Effector memory CD8-positive, alpha-beta T cell (primary cell): ENCODE measurements around the gene ARHGEF2.

Source experiments
- ATAC-seq: fragments of 150-1000 bp; cut with Tn5 transposase; replicated peaks from 2 replicates; pipeline ENCODE4 v1.10.0; 2021; ENCODE audit warnings: mild to moderate bottlenecking, moderate library complexity
- DNase-seq, 3 experiments: peaks; one replicate each; pipeline ENCODE4 v3.0.0; 2021
- H3K27ac Mint-ChIP-seq, 2 donors: one replicate each; pipeline ENCODE4 v1.8.0; 2022; ENCODE audit warnings: mild to moderate bottlenecking in 2 of 2, mixed read lengths in 2 of 2, moderate library complexity in 2 of 2
- H3K27me3 Mint-ChIP-seq, 2 donors: one replicate each; pipeline ENCODE4 v1.8.0; 2022; ENCODE audit warnings: mixed read lengths in 2 of 2
- H3K36me3 Mint-ChIP-seq: one replicate; pipeline ENCODE4 v1.8.0; 2022; ENCODE audit warnings: mild to moderate bottlenecking, moderate library complexity, mixed read lengths; ENCODE audit not compliant: insufficient read depth
- H3K4me1 Mint-ChIP-seq, 2 donors: one replicate each; pipeline ENCODE4 v1.8.0; 2022; ENCODE audit warnings: low read depth in 2 of 2, mixed read lengths in 2 of 2
- H3K4me3 Mint-ChIP-seq, 2 donors: one replicate each; pipeline ENCODE4 v1.8.0; 2022; ENCODE audit warnings: mild to moderate bottlenecking in 2 of 2, mixed read lengths in 2 of 2, moderate library complexity in 2 of 2
- H3K9me3 Mint-ChIP-seq, 2 donors: one replicate each; pipeline ENCODE4 v1.8.0; 2022; ENCODE audit warnings: mixed read lengths in 2 of 2

The ARHGEF2 gene

GRCh38 chr1:155920717-155921116 is 57.6 kb downstream of the ARHGEF2 start:
- Mint-ChIP-seq H3K4me1 (peaks cover 0 to 7% of the 10 kb centered on the region in 2 donors), H3K27ac (no peak overlapping the region), H3K4me3 (no peak overlapping the region), H3K9me3 (no peaks in the 10 kb centered on the region), H3K36me3 (peaks cover 98% of the 10 kb centered on the region), H3K27me3 (no peaks in the 10 kb centered on the region)
- DNase-seq (no peak), ATAC-seq (no peak)

- peaks cover 98% of the 10 kb centered on the region for H3K36me3 Mint-ChIP-seq
Measured at GRCh38 chr1:155919801-155920200, 58.5 kb downstream of the ARHGEF2 start.

GRCh38 chr1:155918660-155919059 is 59.7 kb downstream of the ARHGEF2 start:
- Mint-ChIP-seq H3K4me3 (no peak overlapping the region), H3K36me3 (peaks cover 98% of the 10 kb centered on the region), H3K4me1 (peaks cover 0 to 7% of the 10 kb centered on the region in 2 donors), H3K9me3 (no peaks in the 10 kb centered on the region), H3K27ac (peak overlapping the region in 1 of 2 donors; percentile 16), H3K27me3 (no peaks in the 10 kb centered on the region)
- DNase-seq (no peak), ATAC-seq (no peak)

More at GRCh38 chr1:155919801-155920200, 58.5 kb downstream of the ARHGEF2 start:
- Mint-ChIP-seq H3K27ac (no peak overlapping the region), H3K4me3 (no peak overlapping the region), H3K9me3 (no peaks in the 10 kb centered on the region), H3K27me3 (no peaks in the 10 kb centered on the region), H3K4me1 (peaks cover 0 to 7% of the 10 kb centered on the region in 2 donors)
- DNase-seq (no peak), ATAC-seq (no peak)

GRCh38 chr1:155913969-155914757 is 64.2 kb downstream of the ARHGEF2 start:
- H3K36me3 Mint-ChIP-seq: peaks cover 92% of the 10 kb centered on the region
- peak overlapping the region; percentile 1 to 29 for H3K27ac Mint-ChIP-seq

DNA sequence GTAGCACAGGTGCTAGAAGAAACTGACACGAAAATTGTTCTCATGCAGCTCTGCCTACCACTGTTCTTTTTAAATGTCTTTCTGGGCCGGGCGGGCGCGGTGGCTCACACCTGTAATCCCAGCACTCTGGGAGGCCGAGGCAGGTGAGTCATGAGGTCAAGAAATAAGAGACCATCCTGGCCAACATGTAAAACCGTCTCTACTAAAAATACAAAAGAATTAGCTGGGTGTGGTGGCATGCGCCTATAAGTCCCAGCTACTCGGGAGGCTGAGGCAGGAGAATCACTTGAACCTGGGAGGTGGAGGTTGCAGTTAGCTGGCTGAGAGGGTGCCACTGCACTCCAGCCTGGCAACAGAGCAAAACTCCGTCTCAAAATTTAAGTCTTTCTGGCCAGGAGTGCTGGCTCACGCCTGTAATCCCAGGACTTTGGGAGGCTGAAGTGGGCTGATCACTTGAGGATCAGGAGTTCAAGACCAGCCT is 66.3 kb downstream of the ARHGEF2 start:
- H3K4me3 Mint-ChIP-seq: peak overlapping the region; percentile 89 to 96
- H3K4me1 Mint-ChIP-seq: peaks cover 12 to 15% of the 10 kb centered on the region in 2 donors
- no peak for DNase-seq
- H3K36me3 Mint-ChIP-seq: peaks cover 92% of the 10 kb centered on the region
- no peak for ATAC-seq
- no peaks in the 10 kb centered on the region for H3K9me3 Mint-ChIP-seq
- peak overlapping the region; percentile 96 to 98 for H3K27ac Mint-ChIP-seq
- no peaks in the 10 kb centered on the region for H3K27me3 Mint-ChIP-seq

More at GRCh38 chr1:155913969-155914757, 64.2 kb downstream of the ARHGEF2 start:
- H3K9me3 Mint-ChIP-seq: no peaks in the 10 kb centered on the region
- ATAC-seq (no peak), DNase-seq (no peak)
- no peak overlapping the region for H3K4me3 Mint-ChIP-seq
- peaks cover 12 to 15% of the 10 kb centered on the region in 2 donors for H3K4me1 Mint-ChIP-seq
- H3K27me3 Mint-ChIP-seq: no peaks in the 10 kb centered on the region

DNA sequence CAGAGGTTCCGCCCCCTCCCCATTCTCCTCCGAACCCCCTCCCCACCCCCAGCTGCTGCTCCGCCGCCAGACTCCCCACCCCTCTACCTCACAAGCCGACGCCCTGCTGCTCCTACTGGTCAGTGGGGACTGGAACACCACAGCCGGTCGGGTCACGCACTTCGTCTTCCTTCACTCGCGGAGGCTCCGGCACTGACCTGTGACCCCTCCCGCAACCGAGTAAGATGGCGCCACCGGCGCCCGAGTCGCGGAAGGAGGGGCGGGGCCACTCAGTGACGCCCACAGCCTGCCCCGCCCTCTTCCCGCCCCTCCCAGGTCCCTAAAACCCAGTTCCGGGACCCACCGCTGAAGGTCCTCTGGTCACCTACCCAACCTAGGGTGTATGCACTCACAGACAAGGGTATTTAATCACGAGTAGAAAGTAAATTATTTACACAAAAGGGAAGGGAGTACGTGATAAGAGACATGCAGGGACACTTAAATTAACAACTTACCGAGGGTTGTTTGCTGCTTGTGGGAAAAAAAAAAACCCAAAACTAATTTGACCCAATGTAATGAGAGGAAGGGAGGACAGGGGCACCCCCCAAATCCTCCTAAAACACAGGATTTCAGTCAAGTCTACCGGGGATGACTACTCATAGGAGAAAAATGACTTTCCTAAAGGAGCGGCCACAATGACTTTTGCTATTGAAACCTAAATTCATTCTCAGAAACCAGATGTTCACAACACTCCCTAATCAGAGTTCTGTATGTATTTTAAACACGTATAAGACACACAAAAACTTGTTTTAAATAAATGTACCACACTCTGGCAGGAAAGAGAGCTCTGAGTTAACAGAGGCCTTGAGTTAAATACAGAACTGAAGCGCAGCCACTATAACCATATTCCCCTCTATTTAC is 66.9 kb downstream of the ARHGEF2 start, which contains the start of gene RIT1:
RIT1 (minus strand) TSS at position 194 of the 900 bp plus-strand sequence. CDS start 588 bp downstream, outside the sequence.
- Mint-ChIP-seq H3K9me3 (no peaks in the 10 kb centered on the region), H3K36me3 (peaks cover 92% of the 10 kb centered on the region), H3K4me3 (peak within 1 kb of the TSS; percentile 89 to 96), H3K27me3 (no peaks in the 10 kb centered on the region), H3K4me1 (peaks cover 12 to 15% of the 10 kb centered on the region in 2 donors), H3K27ac (peak within 1 kb of the TSS; percentile 96 to 98)
- peak; percentile 97 for ATAC-seq
- peak; percentile 72 to 75 (median 73) for DNase-seq

GRCh38 chr1:155910621-155911121 is 67.7 kb downstream of the ARHGEF2 start:
- no peaks in the 10 kb centered on the region for H3K27me3 Mint-ChIP-seq
- H3K4me3 Mint-ChIP-seq: peak overlapping the region; percentile 89 to 96
- no peaks in the 10 kb centered on the region for H3K9me3 Mint-ChIP-seq
- DNase-seq (peak in 1 of 3 experiments; percentile 12), ATAC-seq (peak; percentile 47)
- peaks cover 92% of the 10 kb centered on the region for H3K36me3 Mint-ChIP-seq
- peak overlapping the region; percentile 96 to 98 for H3K27ac Mint-ChIP-seq
- peaks cover 12 to 15% of the 10 kb centered on the region in 2 donors for H3K4me1 Mint-ChIP-seq

DNA sequence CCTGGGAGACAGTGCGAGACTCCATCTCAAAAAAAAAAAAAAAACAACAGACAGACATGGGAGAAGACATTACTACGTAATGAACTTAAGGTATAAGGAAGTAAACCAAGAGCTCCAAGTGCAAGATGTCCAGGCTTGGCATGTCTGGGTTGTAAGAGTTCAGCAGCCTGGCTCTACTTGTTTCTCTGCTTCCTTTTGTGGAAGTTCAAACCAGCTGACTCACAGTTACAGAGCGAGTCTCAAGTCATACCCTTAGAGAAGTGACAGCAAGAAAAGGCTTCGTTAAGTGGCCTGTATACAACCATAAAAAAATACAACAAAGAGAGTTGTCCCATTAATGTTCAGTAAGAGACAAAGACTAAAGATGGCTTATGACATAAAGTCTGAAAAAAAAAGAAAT is 68.5 kb downstream of the ARHGEF2 start:
- Mint-ChIP-seq H3K4me3 (peak overlapping the region; percentile 89 to 96), H3K9me3 (no peaks in the 10 kb centered on the region), H3K36me3 (peaks cover 90% of the 10 kb centered on the region)

DNA sequence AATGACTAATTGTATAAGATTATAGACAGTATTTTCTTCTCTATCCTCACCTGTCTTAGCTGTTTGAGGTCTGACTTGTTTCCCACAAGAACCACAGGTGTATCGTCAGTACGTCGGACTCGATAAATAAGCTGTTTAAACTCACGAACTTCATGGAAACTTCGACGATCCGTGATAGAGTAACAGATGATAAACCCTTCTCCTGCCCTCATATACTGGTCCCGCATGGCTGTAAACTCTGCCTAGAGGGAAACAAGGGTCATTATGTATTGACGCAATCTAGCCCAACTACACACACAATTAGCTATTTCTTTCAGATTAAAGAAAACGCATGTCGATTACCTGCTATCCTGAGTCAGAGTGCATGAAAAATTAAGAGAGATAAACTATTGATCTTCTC is 74.1 kb downstream of the ARHGEF2 start:
- Mint-ChIP-seq H3K4me3 (no peak overlapping the region), H3K27me3 (no peaks in the 10 kb centered on the region), H3K36me3 (peaks cover 97% of the 10 kb centered on the region), H3K4me1 (peaks cover 0 to 6% of the 10 kb centered on the region in 2 donors), H3K27ac (no peak overlapping the region), H3K9me3 (no peaks in the 10 kb centered on the region)
- ATAC-seq (no peak), DNase-seq (no peak)

More for the DNA sequence above, 68.5 kb downstream of the ARHGEF2 start:
- no peaks in the 10 kb centered on the region for H3K27me3 Mint-ChIP-seq
- DNase-seq: no peak
- ATAC-seq: no peak
- peaks cover 12 to 15% of the 10 kb centered on the region in 2 donors for H3K4me1 Mint-ChIP-seq
- peak overlapping the region; percentile 67 to 98 for H3K27ac Mint-ChIP-seq

DNA sequence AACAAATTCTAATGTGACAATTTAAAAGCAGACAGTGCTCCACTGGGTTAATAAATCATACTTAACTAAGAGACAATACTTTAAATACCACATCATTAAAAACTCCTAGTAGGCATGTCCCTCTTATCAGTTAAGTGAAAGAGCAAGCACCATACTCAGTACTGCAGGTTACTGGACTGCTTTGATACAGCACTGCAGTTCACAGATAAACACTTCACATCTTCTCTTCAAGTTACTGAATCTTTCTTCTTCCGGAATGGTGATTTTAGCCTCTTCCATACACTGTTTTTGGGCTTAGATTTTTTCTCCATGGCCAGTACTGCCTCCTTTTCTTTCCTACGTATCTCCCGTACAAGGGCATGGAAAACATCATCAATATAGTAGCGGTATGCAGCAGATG is 78.2 kb downstream of the ARHGEF2 start:
- no peaks in the 10 kb centered on the region for H3K9me3 Mint-ChIP-seq
- ATAC-seq (no peak), DNase-seq (no peak)
- H3K4me1 Mint-ChIP-seq: peaks cover 3 to 12% of the 10 kb centered on the region in 2 donors
- no peaks in the 10 kb centered on the region for H3K27me3 Mint-ChIP-seq
- peak overlapping the region in 1 of 2 donors; percentile 4 for H3K27ac Mint-ChIP-seq
- H3K4me3 Mint-ChIP-seq: no peak overlapping the region
- H3K36me3 Mint-ChIP-seq: peaks cover 90% of the 10 kb centered on the region

- no peak overlapping the region for H3K4me3 Mint-ChIP-seq
- peaks cover 3 to 12% of the 10 kb centered on the region in 2 donors for H3K4me1 Mint-ChIP-seq
- H3K27ac Mint-ChIP-seq: peak overlapping the region in 1 of 2 donors; percentile 25
- ATAC-seq (no peak), DNase-seq (no peak)
- no peaks in the 10 kb centered on the region for H3K27me3 Mint-ChIP-seq
- H3K36me3 Mint-ChIP-seq: peaks cover 85% of the 10 kb centered on the region
- no peaks in the 10 kb centered on the region for H3K9me3 Mint-ChIP-seq
Measured at GRCh38 chr1:155899683-155900082, 78.7 kb downstream of the ARHGEF2 start.

- Mint-ChIP-seq H3K27ac (peak overlapping the region in 1 of 2 donors; percentile 25), H3K36me3 (peaks cover 77% of the 10 kb centered on the region), H3K4me3 (no peak overlapping the region), H3K4me1 (peaks cover 3 to 8% of the 10 kb centered on the region in 2 donors), H3K27me3 (no peaks in the 10 kb centered on the region), H3K9me3 (no peaks in the 10 kb centered on the region)
- ATAC-seq (no peak), DNase-seq (no peak)
Measured at GRCh38 chr1:155898888-155899287, 79.5 kb downstream of the ARHGEF2 start.

GRCh38 chr1:155897746-155898145 is 80.6 kb downstream of the ARHGEF2 start:
- H3K4me3 Mint-ChIP-seq: no peak overlapping the region
- H3K27me3 Mint-ChIP-seq: no peaks in the 10 kb centered on the region
- ATAC-seq (no peak), DNase-seq (no peak)
- H3K27ac Mint-ChIP-seq: peak overlapping the region in 1 of 2 donors; percentile 46
- peaks cover 66% of the 10 kb centered on the region for H3K36me3 Mint-ChIP-seq
- H3K4me1 Mint-ChIP-seq: peaks cover 9 to 17% of the 10 kb centered on the region in 2 donors
- H3K9me3 Mint-ChIP-seq: no peaks in the 10 kb centered on the region
